RWPE1 (cell line): ENCODE results near the gene ATXN1.
A peak's percentile ranks its signal among the peaks of the same experiment; 100 is the strongest.

Experiments used
- CTCF ChIA-PET: fragments of 350-600 bp; sonication (Branson Sonifier 250); formaldehyde crosslinking; extraction: SDS; loops from one replicate; lab custom pipeline; 2021; lab: Yijun Ruan, JAX
- POLR2A ChIA-PET: fragments of 400-600 bp; formaldehyde crosslinking; extraction: SDS; loops from one replicate; lab custom pipeline; 2020; ENCODE audit warnings: antibody characterized with exemption; ENCODE audit not compliant: low non-redundant PET; lab: Yijun Ruan, JAX
- DNase-seq: peaks from one replicate; pipeline ENCODE4 v3.0.0; 2012; ENCODE audit warnings: low spot score
- H3K27ac ChIP-seq: fragments of 450-650 bp; 2 replicates; pipeline ENCODE4 v1.5.1; 2017
- TF ChIP-seq, protein P1 (sequence below): fragments of 450-650 bp; conservative IDR thresholded peaks from 2 replicates; pipeline ENCODE4 v1.5.1; 2017; ENCODE audit warnings: low read depth, mild to moderate bottlenecking

Gene ATXN1

GRCh38 chr6:16336911-16337294, 424.4 kb downstream of the ATXN1 start:
- no peak for DNase-seq
- TF ChIP-seq, protein P1, sequence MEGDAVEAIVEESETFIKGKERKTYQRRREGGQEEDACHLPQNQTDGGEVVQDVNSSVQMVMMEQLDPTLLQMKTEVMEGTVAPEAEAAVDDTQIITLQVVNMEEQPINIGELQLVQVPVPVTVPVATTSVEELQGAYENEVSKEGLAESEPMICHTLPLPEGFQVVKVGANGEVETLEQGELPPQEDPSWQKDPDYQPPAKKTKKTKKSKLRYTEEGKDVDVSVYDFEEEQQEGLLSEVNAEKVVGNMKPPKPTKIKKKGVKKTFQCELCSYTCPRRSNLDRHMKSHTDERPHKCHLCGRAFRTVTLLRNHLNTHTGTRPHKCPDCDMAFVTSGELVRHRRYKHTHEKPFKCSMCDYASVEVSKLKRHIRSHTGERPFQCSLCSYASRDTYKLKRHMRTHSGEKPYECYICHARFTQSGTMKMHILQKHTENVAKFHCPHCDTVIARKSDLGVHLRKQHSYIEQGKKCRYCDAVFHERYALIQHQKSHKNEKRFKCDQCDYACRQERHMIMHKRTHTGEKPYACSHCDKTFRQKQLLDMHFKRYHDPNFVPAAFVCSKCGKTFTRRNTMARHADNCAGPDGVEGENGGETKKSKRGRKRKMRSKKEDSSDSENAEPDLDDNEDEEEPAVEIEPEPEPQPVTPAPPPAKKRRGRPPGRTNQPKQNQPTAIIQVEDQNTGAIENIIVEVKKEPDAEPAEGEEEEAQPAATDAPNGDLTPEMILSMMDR, result no peak
- POLR2A ChIA-PET, result no interaction called here
- H3K27ac ChIP-seq, result peak overlapping the region; percentile 54
- CTCF ChIA-PET, result interaction anchor here (0.6 to 0.9 kb wide), 2 partner anchors 20 to 77 kb away, joined by 3 to 4 read pairs; no protein-coding TSS in a partner anchor

DNA sequence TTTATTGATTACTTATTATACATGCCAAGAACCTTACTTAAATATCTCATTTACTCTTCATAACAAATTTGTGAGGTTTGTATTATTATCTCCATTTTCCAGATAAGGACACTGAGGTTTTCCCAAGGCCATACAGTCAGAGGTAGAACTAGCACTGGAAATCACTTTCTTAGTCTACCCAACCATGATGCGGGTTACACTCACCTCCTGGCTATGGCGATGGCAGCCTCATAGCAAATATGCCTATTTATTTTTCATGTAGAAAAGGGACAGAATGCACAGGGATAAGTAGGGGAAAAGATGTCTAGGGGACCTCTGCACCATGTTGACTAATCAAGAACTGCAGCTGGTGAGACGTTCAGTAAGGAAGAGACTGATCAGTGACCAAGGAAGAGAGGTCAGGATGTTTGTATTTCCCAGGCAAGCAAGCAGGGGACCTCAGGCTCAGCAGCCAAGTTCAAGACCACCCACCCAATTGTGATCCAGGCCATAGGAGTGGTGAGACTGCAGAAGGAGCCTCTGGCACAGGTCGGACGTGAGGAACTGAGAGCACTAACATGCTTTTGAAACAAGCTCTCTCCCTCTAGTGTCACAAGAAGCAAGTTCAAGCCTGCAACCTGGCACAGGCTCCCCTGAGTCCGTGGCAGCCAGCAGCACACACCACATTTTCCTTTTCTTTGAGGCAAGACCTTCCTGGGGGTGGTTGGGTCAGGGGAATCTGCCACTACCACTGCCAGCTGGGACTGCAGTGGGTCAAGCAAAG, 425.0 kb downstream of the ATXN1 start:
- TF ChIP-seq, protein P1, result no peak
- CTCF ChIA-PET, result interaction anchor here (0.6 to 0.9 kb wide), 3 partner anchors 19 to 628 kb away, joined by 3 to 4 read pairs (median 3); no protein-coding TSS in a partner anchor
- POLR2A ChIA-PET, result interaction anchor here (0.5 kb wide), 1 partner anchor 366 kb away, joined by 6 read pairs; no protein-coding TSS in a partner anchor
- H3K27ac ChIP-seq, result peak overlapping the region; percentile 54
- DNase-seq, result peak; percentile 20

DNA sequence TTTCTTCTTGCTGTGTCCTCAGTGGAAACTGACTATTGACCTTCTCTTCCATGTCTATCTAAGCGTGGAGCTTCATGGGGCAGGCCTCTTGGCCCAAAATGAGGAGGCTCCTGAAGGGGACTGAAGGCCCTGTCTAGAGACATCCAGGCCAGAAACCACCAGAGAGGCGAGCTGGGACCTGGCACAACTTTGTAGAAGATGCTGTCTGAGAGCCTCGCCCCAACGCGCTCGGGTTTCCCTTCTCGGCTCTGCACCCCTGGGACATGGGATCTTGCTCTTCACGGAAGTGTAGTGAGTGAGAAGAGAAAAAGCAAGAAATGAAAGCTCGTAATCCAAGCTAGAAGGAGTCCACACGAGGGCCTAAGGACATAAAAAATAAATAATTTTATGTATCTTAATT, 426.1 kb downstream of the ATXN1 start:
- TF ChIP-seq, protein P1, result no peak
- H3K27ac ChIP-seq, result peak overlapping the region; percentile 67
- DNase-seq, result no peak
- CTCF ChIA-PET, result interaction anchor here (0.6 kb wide), 1 partner anchor 74 kb away, joined by 5 read pairs; no protein-coding TSS in a partner anchor
- POLR2A ChIA-PET, result no interaction called here

DNA sequence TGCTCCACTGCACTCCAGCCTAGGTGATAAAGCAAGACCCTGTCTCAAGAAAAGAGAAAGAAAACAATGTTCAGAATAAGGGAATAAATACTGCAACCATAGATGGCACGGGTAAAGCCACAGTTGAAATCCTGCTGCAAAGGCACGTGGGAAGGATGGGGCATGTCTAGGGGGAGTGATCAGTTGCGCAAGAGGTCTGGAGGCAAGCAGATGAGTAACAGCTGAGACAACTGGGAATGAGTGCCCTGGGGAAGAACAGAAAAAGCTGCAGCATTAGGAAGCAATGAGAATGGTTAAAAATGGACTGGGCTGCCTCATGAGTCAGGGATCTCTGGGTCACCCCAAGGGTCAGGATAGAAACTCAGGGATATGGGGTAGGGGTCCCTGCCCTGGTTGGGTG, 426.6 kb downstream of the ATXN1 start:
- TF ChIP-seq, protein P1, result no peak
- H3K27ac ChIP-seq, result peak overlapping the region; percentile 67
- DNase-seq, result peak; percentile 86
- CTCF ChIA-PET, result interaction anchor here (0.6 kb wide), 1 partner anchor 75 kb away, joined by 5 read pairs; no protein-coding TSS in a partner anchor
- POLR2A ChIA-PET, result no interaction called here

GRCh38 chr6:16333580-16333979, 427.7 kb downstream of the ATXN1 start:
- CTCF ChIA-PET, result interaction anchor here (0.6 to 1.1 kb wide), 2 partner anchors 10 to 70 kb away, joined by 4 to 7 read pairs; no protein-coding TSS in a partner anchor
- peak; percentile 66 for DNase-seq
- POLR2A ChIA-PET, result no interaction called here
- no peak overlapping the region for H3K27ac ChIP-seq
- TF ChIP-seq, protein P1, result no peak

GRCh38 chr6:16332175-16332542, 429.1 kb downstream of the ATXN1 start:
- TF ChIP-seq, protein P1, result peak; percentile 79
- CTCF ChIA-PET, result interaction anchor here (0.5 to 2.2 kb wide), 16 partner anchors 8 to 1937 kb away, joined by 3 to 15 read pairs (median 4); partner anchors contain the start of genes ATXN1 and GMPR
- no peak overlapping the region for H3K27ac ChIP-seq
- POLR2A ChIA-PET, result no interaction called here
- peak; percentile 67 for DNase-seq
